K562 (cell line): Measurements from ENCODE around the gene LONRF2. TPM values are rescaled to one million over a fixed set of nuclear protein-coding genes. Genes with fewer than 3 reads are reported as not detected.

Experiments used
- CBX5 ChIP-seq: IDR thresholded peaks from 2 replicates; pipeline ENCODE4 v1.6.1; 2014; ENCODE audit warnings: low read depth, borderline replicate concordance
- ELF1 ChIP-seq: fragments of 200-800 bp; sonication (Bioruptor generic); IDR thresholded peaks from 2 replicates; pipeline ENCODE4 v1.6.1; 2016; ENCODE audit warnings: missing genetic modification characterization, missing compliant biosample characterization
- IRF2 ChIP-seq: sonication (generic); formaldehyde crosslinking; IDR thresholded peaks from 2 replicates; pipeline ENCODE4 v1.8.1; 2022; ENCODE audit warnings: mild to moderate bottlenecking, missing genetic modification reagents
- NKRF ChIP-seq: fragments of 450-650 bp; IDR thresholded peaks from 2 replicates; pipeline ENCODE4 v1.6.1; 2016; ENCODE audit warnings: borderline replicate concordance
- POLR2H ChIP-seq: IDR thresholded peaks from 2 replicates; pipeline ENCODE4 v1.6.1; 2016; ENCODE audit warnings: missing genetic modification characterization, low read depth, mild to moderate bottlenecking, control low read depth, missing compliant biosample characterization, moderate library complexity
- PREB ChIP-seq: sonication (generic); formaldehyde crosslinking; IDR thresholded peaks from 2 replicates; pipeline ENCODE4 v1.8.1; 2023; ENCODE audit warnings: mild to moderate bottlenecking, missing genetic modification reagents
- RAD21 ChIP-seq, 2 experiments: fragments of 250-450 bp in 1 of 2; fragments of 450-650 bp in 1 of 2; sonication (Bioruptor Pico) in 1 of 2; formaldehyde crosslinking in 1 of 2; IDR thresholded peaks in 1 of 2; conservative IDR thresholded peaks in 1 of 2; 2 replicates each; pipeline versions ENCODE4 v1.4.0 to v1.8.0; 2020 to 2022; ENCODE audit warnings: mild to moderate bottlenecking in 2 of 2, moderate library complexity in 1 of 2
- RBM34 ChIP-seq: fragments of 200-400 bp; formaldehyde crosslinking; IDR thresholded peaks from 2 replicates; pipeline ENCODE4 v1.6.1; 2018; ENCODE audit warnings: low read length, borderline replicate concordance; ENCODE audit not compliant: insufficient read depth
- TEAD4 ChIP-seq, 2 experiments: sonication (generic) in 1 of 2; formaldehyde crosslinking in 1 of 2; IDR thresholded peaks; 2 replicates each; pipeline versions ENCODE4 v1.6.1 to v1.8.0; 2012 to 2022; ENCODE audit warnings: borderline replicate concordance in 1 of 2, inconsistent platforms in 1 of 2, low read length in 1 of 2, mild to moderate bottlenecking in 1 of 2, missing genetic modification reagents in 1 of 2
- ZMIZ1 ChIP-seq, 2 experiments: fragments of 150-350 bp in 1 of 2; IDR thresholded peaks; 2 replicates each; pipeline ENCODE4 v1.6.1; 2012 to 2016; ENCODE audit warnings: low read depth in 2 of 2, low read length in 2 of 2, mild to moderate bottlenecking in 1 of 2, moderate library complexity in 1 of 2
- ZNF23 ChIP-seq: fragments of 250-450 bp; sonication (Bioruptor Pico); IDR thresholded peaks from 2 replicates; pipeline ENCODE4 v1.4.0; 2020; ENCODE audit warnings: mild to moderate bottlenecking
- ZNF655 ChIP-seq: fragments of 250-450 bp; sonication (Bioruptor Pico); IDR thresholded peaks from 2 replicates; pipeline ENCODE4 v1.5.0; 2021
- ZNF76 ChIP-seq: fragments of 250-450 bp; sonication (Bioruptor Pico); IDR thresholded peaks from 2 replicates; pipeline ENCODE4 v1.4.0; 2020; ENCODE audit warnings: mild to moderate bottlenecking, moderate library complexity, borderline replicate concordance
- polyA plus RNA-seq, 8 experiments: library from polyadenylated mRNA; depleted of rRNA in 4 of 8; stranded (reverse) in 5 of 8; unstranded in 3 of 8; fragments of >200 nt; fragmentation: Nextera tagmentation in 2 of 8; fragmentation: Illumina TruSeq in 1 of 8; extraction: Ambion mirVana in 2 of 8; extraction: Trizol in 1 of 8; gene quantifications; 2 replicates each; pipeline versions ENCODE4 v1.2.1 to v1.2.3, GENCODE V29; 2011 to 2014; ENCODE audit warnings: inconsistent platforms in 1 of 8, missing spikeins in 1 of 8
- total RNA-seq, 7 experiments: library from RNA; depleted of rRNA in 6 of 7; stranded (reverse); fragments of >200 nt in 6 of 7; fragmentation: Illumina TruSeq in 2 of 7; extraction: Trizol in 2 of 7; gene quantifications; 2 replicates each; pipeline versions ENCODE4 v1.2.1 to v1.2.3, GENCODE V29; 2011 to 2021; ENCODE audit warnings: low replicate concordance in 1 of 7

Gene LONRF2
- total and polyA plus RNA-seq, 9 of the 15 experiments (the other 6 are each of a cell fraction or from before 2014, with no cell fraction given), result 0.35 to 5.0 (median 2.7) TPM

GRCh38 chr2:100292022-100292580 is 30.2 kb downstream of the LONRF2 start (continued):
- TF ChIP-seq NKRF (no peak), ZNF655 (no peak), RAD21 (CRISPR knock-in tag; conservative IDR thresholded peaks at IDR 0.05 in 1 of 2, IDR thresholded peaks at IDR 0.05 in 1 of 2) (peak; percentile 39 to 46; a peak in 3 of 4 replicates), CBX5 (peak; percentile 43; the same call in 1 of the 2 replicates), ZNF76 (CRISPR knock-in tag) (no peak), ZMIZ1 (IDR thresholded peaks at IDR 0.05; ENCODE audit: low read depth in 2 of 2, low read length in 2 of 2) (peak in 1 of 2 experiments; percentile 78; a peak in 1 of 4 replicates), TEAD4 (IDR thresholded peaks at IDR 0.05; ENCODE audit: low read length) (peak; percentile 86), TEAD4 (CRISPR knock-in tag; IDR thresholded peaks at IDR 0.05; ENCODE audit: borderline replicate concordance) (no peak), PREB (no peak), POLR2H (no peak), RBM34 (no peak), IRF2 (CRISPR knock-in tag) (no peak), ZNF23 (CRISPR knock-in tag) (no peak), ELF1 (tag) (0 out of 2 replicates have a peak, but pooled peaks have one; percentile 6)
